HepG2 (cell line): ENCODE data around the gene UBTD2. TPM values are rescaled to one million over a fixed set of nuclear protein-coding genes. Genes with fewer than 3 reads are reported as not detected.
A peak's percentile ranks its signal among the peaks of the same experiment; 100 is the strongest.

Experiments
- ATAC-seq: fragments of 200-7000 bp; cut with Tn5 transposase; 3 replicates; pipeline ENCODE4 v1.9.1; 2020; ENCODE audit warnings: mild to moderate bottlenecking, moderate library complexity
- BruUV-seq: library from RNA; stranded (reverse); fragments of 400-500 nt; replicated peaks from 2 replicates; lab custom pipeline; 2021; lab: Mats Ljungman, UMichigan
- CTCF ChIA-PET: fragments of 300-600 bp; formaldehyde crosslinking; extraction: SDS; loops from one replicate; lab custom pipeline; 2021; ENCODE audit warnings: low total read pairs, inconsistent platforms, low intra/inter-chr PET ratio; lab: Yijun Ruan, JAX
- POLR2A ChIA-PET: fragments of 350-600 bp; sonication (Branson Sonifier 250); formaldehyde crosslinking; loops from one replicate; lab custom pipeline; 2020; ENCODE audit warnings: antibody characterized with exemption, inconsistent platforms; lab: Yijun Ruan, JAX
- DNase-seq: peaks from one replicate; pipeline ENCODE4 v3.0.0-alpha.2; 2015; ENCODE audit warnings: low spot score
- FAIRE-seq: peaks from 3 replicates; lab custom pipeline; 2011; peaks lifted over from hg19 to GRCh38; lab: Jason Lieb, UNC
- H2AFZ ChIP-seq: one replicate; pipeline ENCODE4 v1.6.1; 2011; ENCODE audit warnings: low read length, inconsistent platforms
- H3K27ac ChIP-seq: fragments of 300-600 bp; 3 replicates; pipeline ENCODE4 v1.8.0; 2011; ENCODE audit warnings: mixed run types, mild to moderate bottlenecking, mixed read lengths, low read length, inconsistent platforms; ENCODE audit not compliant: insufficient read depth; ENCODE audit errors: extremely low read length
- H3K27me3 ChIP-seq, 2 experiments: fragments of 200-600 bp in 1 of 2; 2 replicates in 1 of 2; 3 replicates in 1 of 2; pipeline versions ENCODE4 v1.6.0 to v1.8.0; 2011; ENCODE audit warnings: low read length in 2 of 2, mild to moderate bottlenecking in 2 of 2, moderate library complexity in 2 of 2, inconsistent platforms in 1 of 2; ENCODE audit not compliant: insufficient read depth in 2 of 2, control insufficient read depth in 1 of 2
- H3K36me3 ChIP-seq, 2 experiments: fragments of 200-600 bp in 1 of 2; replicated peaks in 1 of 2; 2 replicates in 1 of 2; 3 replicates in 1 of 2; pipeline versions ENCODE4 v1.5.1 to v1.8.0; 2011; ENCODE audit warnings: low read length in 2 of 2, inconsistent platforms in 1 of 2; ENCODE audit not compliant: insufficient read depth in 2 of 2, control insufficient read depth in 1 of 2
- H3K4me1 ChIP-seq: 2 replicates; pipeline ENCODE4 v1.5.1; 2012; ENCODE audit warnings: low read length, inconsistent platforms; ENCODE audit not compliant: insufficient read depth
- H3K4me2 ChIP-seq: 2 replicates; pipeline ENCODE4 v1.6.0; 2011; ENCODE audit warnings: low read depth, low read length, inconsistent platforms
- H3K4me3 ChIP-seq, 3 experiments: fragments of 200-600 bp in 1 of 3; sonication (generic), shearing (Covaris generic) in 1 of 3; replicated peaks in 1 of 3; 2 replicates each; pipeline ENCODE4 v1.5.1; 2011 to 2016; ENCODE audit warnings: low read length in 3 of 3, inconsistent platforms in 2 of 3, low read depth in 2 of 3, mild to moderate bottlenecking in 2 of 3, control low read depth in 1 of 3, mixed read lengths in 1 of 3; ENCODE audit not compliant: insufficient read depth in 1 of 3
- H3K79me2 ChIP-seq: one replicate; pipeline ENCODE4 v1.6.1; 2011; ENCODE audit warnings: low read length, inconsistent platforms; ENCODE audit not compliant: insufficient read depth
- H3K9ac ChIP-seq: 2 replicates; pipeline ENCODE4 v1.6.0; 2011; ENCODE audit warnings: mild to moderate bottlenecking, low read depth, low read length, inconsistent platforms; ENCODE audit not compliant: insufficient read depth
- H3K9me3 ChIP-seq: 2 replicates; pipeline ENCODE4 v1.5.1; 2012; ENCODE audit warnings: mild to moderate bottlenecking, low read length
- H4K20me1 ChIP-seq: 2 replicates; pipeline ENCODE4 v1.6.0; 2011; ENCODE audit warnings: inconsistent platforms, mild to moderate bottlenecking, low read length, moderate library complexity; ENCODE audit not compliant: insufficient read depth
- GFI1 ChIP-seq: sonication (generic); formaldehyde crosslinking; IDR thresholded peaks from 2 replicates; pipeline ENCODE4 v1.5.0; 2020; ENCODE audit warnings: missing genetic modification reagents, mild to moderate bottlenecking, borderline replicate concordance
- KDM3A ChIP-seq: IDR thresholded peaks from 2 replicates; pipeline ENCODE4 v1.6.1; 2018; ENCODE audit warnings: low read depth, missing compliant biosample characterization
- MEF2D ChIP-seq: sonication (generic); formaldehyde crosslinking; IDR thresholded peaks from 2 replicates; pipeline ENCODE4 v1.5.1; 2020; ENCODE audit warnings: mild to moderate bottlenecking, missing genetic modification reagents
- ZBTB38 ChIP-seq: sonication (generic); formaldehyde crosslinking; IDR thresholded peaks from 2 replicates; pipeline ENCODE4 v1.5.1; 2020; ENCODE audit warnings: mild to moderate bottlenecking, missing genetic modification reagents
- ZNF329 ChIP-seq: sonication (generic); formaldehyde crosslinking; IDR thresholded peaks from 2 replicates; pipeline ENCODE4 v1.9.0; 2021; ENCODE audit warnings: low read depth, mild to moderate bottlenecking, missing genetic modification reagents
- ZNF761 ChIP-seq: sonication (generic); formaldehyde crosslinking; conservative IDR thresholded peaks from 2 replicates; pipeline ENCODE4 v1.4.0; 2020; ENCODE audit warnings: mild to moderate bottlenecking, missing genetic modification reagents
- ZNF772 ChIP-seq: sonication (generic); formaldehyde crosslinking; IDR thresholded peaks from 2 replicates; pipeline ENCODE4 v1.5.0; 2020; ENCODE audit warnings: mild to moderate bottlenecking, missing genetic modification reagents
- ZNF775 ChIP-seq: sonication (generic); formaldehyde crosslinking; IDR thresholded peaks from 2 replicates; pipeline ENCODE4 v1.4.0; 2020; ENCODE audit warnings: missing genetic modification reagents, mild to moderate bottlenecking, moderate library complexity, borderline replicate concordance
- ZZZ3 ChIP-seq: sonication (generic); formaldehyde crosslinking; IDR thresholded peaks from 2 replicates; pipeline ENCODE4 v1.4.0; 2020; ENCODE audit warnings: missing genetic modification reagents, mild to moderate bottlenecking, borderline replicate concordance
- WGBS: methylation state at CpG from one replicate; pipeline ENCODE4 v1.1.6; 2017; ENCODE audit warnings: low lambda C conversion rate; 5-methylcytosine and 5-hydroxymethylcytosine counted together
- in situ Hi-C: cut with HindIII; loops from 2 replicates; pipeline ENCODE4 v1.10.0; 2017; ENCODE audit warnings: low pct_unique_long_range_greater_than_20kb; ENCODE audit not compliant: extremely low pct_ligation_motif_present
- intact Hi-C: fragments of 100-400 bp; cut with micrococcal nuclease; formaldehyde crosslinking; loops from one replicate; pipeline ENCODE4 v1.10.0; 2022; ENCODE audit not compliant: unreplicated experiment
- polyA plus RNA-seq, 8 experiments: library from polyadenylated mRNA; depleted of rRNA in 3 of 8; stranded (reverse) in 7 of 8; unstranded in 1 of 8; fragments of >200 nt; fragmentation: Illumina TruSeq in 4 of 8; extraction: Trizol in 4 of 8; gene quantifications; 2 replicates each; pipeline versions ENCODE4 v1.2.1 to v1.2.3, GENCODE V29; 2011 to 2016; ENCODE audit warnings: low read depth in 4 of 8, missing spikeins in 1 of 8, mixed read lengths in 1 of 8; ENCODE audit not compliant: insufficient read depth in 1 of 8
- total RNA-seq, 5 experiments: library from RNA; depleted of rRNA; stranded (reverse); fragments of >200 nt; fragmentation: Illumina TruSeq; extraction: Trizol; gene quantifications; 2 replicates each; pipeline ENCODE4 v1.2.3, GENCODE V29; 2016; ENCODE audit warnings: low read depth in 1 of 5

The UBTD2 gene
- total and polyA plus RNA-seq, 2 of the 13 experiments (the other 11 are each of a cell fraction or from before 2014, with no cell fraction given) = 15.2 to 24.1 TPM

- Histone ChIP-seq H3K36me3 (no peaks in the 10 kb centered on the region), H3K4me3 (no peak overlapping the region), H3K27me3 (no peaks in the 10 kb centered on the region), H3K27ac (no peak overlapping the region), H3K79me2 (no peaks in the 10 kb centered on the region), H3K9me3 (no peaks in the 10 kb centered on the region), H4K20me1 (no peaks in the 10 kb centered on the region), H3K4me2 (no peak overlapping the region), H3K9ac (no peak overlapping the region), H3K4me1 (peaks cover 39% of the 10 kb centered on the region), H2AFZ (no peak overlapping the region)
- in situ Hi-C loops (no loop called here), intact Hi-C loops (no loop called here)
- ATAC-seq (no peak), DNase-seq (no peak), FAIRE-seq (no peak)
- CTCF ChIA-PET = no interaction called here
- BruUV-seq = no TSS peak
- TF ChIP-seq ZNF761 (no peak), ZNF772 (CRISPR knock-in tag) (no peak), ZNF775 (CRISPR knock-in tag) (no peak), GFI1 (CRISPR knock-in tag) (no peak), MEF2D (CRISPR knock-in tag) (no peak), KDM3A (CRISPR knock-in tag) (no peak)
- POLR2A ChIA-PET = no interaction called here
- WGBS = 88% methylated on average over 7 of the region's 7 CpGs
Measured at GRCh38 chr5:172167895-172168294, 115.7 kb downstream of the UBTD2 start.

- BruUV-seq = no TSS peak
- ChIA-PET POLR2A (interaction anchor here (1.0 to 4.9 kb wide), 3 partner anchors 8 to 160 kb away, joined by 3 to 65 read pairs (median 3); partner anchors contain the start of gene FBXW11), CTCF (no interaction called here)
- Histone ChIP-seq H3K27ac (no peak overlapping the region), H3K9ac (no peak overlapping the region), H3K27me3 (no peaks in the 10 kb centered on the region), H3K4me2 (no peak overlapping the region), H3K79me2 (no peaks in the 10 kb centered on the region), H3K4me3 (no peak overlapping the region), H2AFZ (no peak overlapping the region), H3K36me3 (no peaks in the 10 kb centered on the region), H3K9me3 (no peaks in the 10 kb centered on the region), H4K20me1 (no peaks in the 10 kb centered on the region), H3K4me1 (peaks cover 46% of the 10 kb centered on the region)
- intact Hi-C loops (no loop called here), in situ Hi-C loops (no loop called here)
- ATAC-seq (no peak), FAIRE-seq (no peak), DNase-seq (no peak)
- peak; percentile 57; the same call in 1 of the 2 replicates for TF ChIP-seq ZBTB38 (CRISPR knock-in tag)
- no peak for TF ChIP-seq ZZZ3 (CRISPR knock-in tag)
- peak; percentile 98 for TF ChIP-seq ZNF329 (CRISPR knock-in tag)
- 86% methylated on average over 13 of the region's 16 CpGs for WGBS
Measured at GRCh38 chr5:172166030-172166826, 117.3 kb downstream of the UBTD2 start.
